Natural killer cell (primary cell): ENCODE results near the gene LRRC31. TPM values are rescaled to one million over a fixed set of nuclear protein-coding genes. Genes with fewer than 3 reads are reported as not detected.

ENCODE experiments used
- ATAC-seq, 3 donors: fragments of 150-1000 bp in 2 of 3; fragments of 200-7000 bp in 1 of 3; cut with Tn5 transposase; 1 replicate in 1 of 3; 2 replicates in 2 of 3; pipeline ENCODE4 v1.10.0; 2021; ENCODE audit warnings: mild to moderate bottlenecking in 2 of 3, moderate library complexity in 2 of 3
- DNase-seq, 2 donors: peaks; one replicate each; pipeline versions ENCODE4 v3.0.0 to v3.0.0-alpha.2; 2013 to 2021; ENCODE audit warnings: mixed read lengths in 1 of 2
- H3K27ac ChIP-seq: one replicate; pipeline ENCODE4 v1.5.1; 2013; ENCODE audit warnings: mild to moderate bottlenecking, low read length
- H3K27me3 ChIP-seq: one replicate; pipeline ENCODE4 v1.6.1; 2013; ENCODE audit warnings: low read length; ENCODE audit not compliant: control insufficient read depth, insufficient read depth
- H3K36me3 ChIP-seq: one replicate; pipeline ENCODE4 v1.6.1; 2013; ENCODE audit warnings: low read length; ENCODE audit not compliant: control insufficient read depth, insufficient read depth
- H3K4me1 ChIP-seq: one replicate; pipeline ENCODE4 v1.6.1; 2013; ENCODE audit warnings: low read length; ENCODE audit not compliant: control insufficient read depth, insufficient read depth
- H3K4me3 ChIP-seq: one replicate; pipeline ENCODE4 v1.5.1; 2013; ENCODE audit warnings: low read length
- H3K9me3 ChIP-seq: one replicate; pipeline ENCODE4 v1.6.1; 2013; ENCODE audit warnings: low read length; ENCODE audit not compliant: control insufficient read depth, insufficient read depth
- H3K27ac Mint-ChIP-seq, 2 donors: one replicate each; pipeline ENCODE4 v1.8.0; 2022; ENCODE audit warnings: mild to moderate bottlenecking in 2 of 2, mixed read lengths in 2 of 2, moderate library complexity in 1 of 2
- H3K27me3 Mint-ChIP-seq, 2 donors: one replicate each; pipeline ENCODE4 v1.8.0; 2022; ENCODE audit warnings: low read depth in 2 of 2, mixed read lengths in 2 of 2
- H3K36me3 Mint-ChIP-seq: one replicate; pipeline ENCODE4 v1.8.0; 2022; ENCODE audit warnings: mixed read lengths
- H3K4me1 Mint-ChIP-seq, 2 donors: one replicate each; pipeline ENCODE4 v1.8.0; 2022; ENCODE audit warnings: mixed read lengths in 2 of 2
- H3K4me3 Mint-ChIP-seq: one replicate; pipeline ENCODE4 v1.8.0; 2022; ENCODE audit warnings: mild to moderate bottlenecking, moderate library complexity, mixed read lengths
- H3K9me3 Mint-ChIP-seq, 2 donors: one replicate each; pipeline ENCODE4 v1.8.0; 2022; ENCODE audit warnings: mixed read lengths in 2 of 2
- CTCF ChIP-seq: fragments of 200-600 bp; IDR thresholded peaks from one replicate; pipeline ENCODE4 v1.8.0; 2022; ENCODE audit warnings: antibody characterized with exemption
- whole genome bisulfite sequencing: methylation state at CpG from one replicate; pipeline ENCODE4 v1.1.7; 2013; ENCODE audit warnings: missing lambda C conversion rate; ENCODE audit not compliant: insufficient coverage; 5-methylcytosine and 5-hydroxymethylcytosine counted together
- intact Hi-C: fragments of 100-400 bp; cut with micrococcal nuclease; formaldehyde crosslinking; loops from one replicate; pipeline ENCODE4 v1.14.2; 2022
- total RNA-seq, 4 donors: library from RNA; stranded (reverse); fragments of 120-200 nt in 1 of 4; gene quantifications; one replicate each; pipeline versions ENCODE4 v1.2.3 to v1.2.4, GENCODE V29; 2013 to 2022

Gene LRRC31
- total RNA-seq = not detected
- total RNA-seq (2013) = not detected

- H3K27ac ChIP-seq = no peak within 1 kb of the TSS
- no peaks in the 10 kb centered on the region for H3K27me3 ChIP-seq
- no peaks in the 10 kb centered on the region for H3K9me3 ChIP-seq
- ATAC-seq (no peak), DNase-seq (no peak)
- no peaks in the 10 kb centered on the region for H3K36me3 ChIP-seq
- H3K36me3 Mint-ChIP-seq = no peaks in the 10 kb centered on the region
- no peak within 1 kb of the TSS for H3K4me3 ChIP-seq
- intact Hi-C loops = no loop called here
- H3K4me1 Mint-ChIP-seq = peaks cover 4% of the 10 kb centered on the region in 2 donors
- no peaks in the 10 kb centered on the region for H3K9me3 Mint-ChIP-seq
- H3K27me3 Mint-ChIP-seq = peaks cover 5 to 11% of the 10 kb centered on the region in 2 donors
- no peak within 1 kb of the TSS for H3K27ac Mint-ChIP-seq
- H3K4me1 ChIP-seq = no peaks in the 10 kb centered on the region
- TF ChIP-seq CTCF = no peak
- no peak within 1 kb of the TSS for H3K4me3 Mint-ChIP-seq
- 91% methylated on average over 1 of the region's 2 CpGs for WGBS
These were observed at the start of gene LRRC31 for GRCh38 chr3:169869484-169870220. LRRC31 (minus strand) TSS chr3:169869935; CDS start chr3:169869807, 128 bp downstream.

- Mint-ChIP-seq H3K4me3 (no peak overlapping the region), H3K27ac (no peak overlapping the region), H3K36me3 (no peaks in the 10 kb centered on the region), H3K9me3 (no peaks in the 10 kb centered on the region), H3K27me3 (peaks cover 0 to 2% of the 10 kb centered on the region in 2 donors), H3K4me1 (no peaks in the 10 kb centered on the region)
- Histone ChIP-seq H3K27ac (no peak overlapping the region), H3K4me3 (no peak overlapping the region), H3K4me1 (no peaks in the 10 kb centered on the region), H3K36me3 (no peaks in the 10 kb centered on the region), H3K27me3 (no peaks in the 10 kb centered on the region), H3K9me3 (no peaks in the 10 kb centered on the region)
- intact Hi-C loops = no loop called here
- no peak for ATAC-seq
- 90% methylated on average over 2 of the region's 2 CpGs for WGBS
- DNase-seq = no peak
- no peak for TF ChIP-seq CTCF
These were observed 44.6 kb upstream of the LRRC31 start for GRCh38 chr3:169914321-169914720.

GRCh38 chr3:169913323-169913722, 43.6 kb upstream of the LRRC31 start:
- Histone ChIP-seq H3K36me3 (no peaks in the 10 kb centered on the region), H3K9me3 (no peaks in the 10 kb centered on the region), H3K27ac (no peak overlapping the region), H3K4me3 (no peak overlapping the region), H3K27me3 (no peaks in the 10 kb centered on the region), H3K4me1 (no peaks in the 10 kb centered on the region)
- H3K4me1 Mint-ChIP-seq = no peaks in the 10 kb centered on the region
- no peaks in the 10 kb centered on the region for H3K9me3 Mint-ChIP-seq
- no peak for TF ChIP-seq CTCF
- DNase-seq (no peak), ATAC-seq (no peak)
- intact Hi-C loops = no loop called here
- peaks cover 0 to 2% of the 10 kb centered on the region in 2 donors for H3K27me3 Mint-ChIP-seq
- H3K27ac Mint-ChIP-seq = no peak overlapping the region
- WGBS = 94% methylated on average over 3 of the region's 3 CpGs
- no peak overlapping the region for H3K4me3 Mint-ChIP-seq
- H3K36me3 Mint-ChIP-seq = no peaks in the 10 kb centered on the region

GRCh38 chr3:169911272-169911671, 41.5 kb upstream of the LRRC31 start, which contains the start of gene SAMD7:
SAMD7 (plus strand) TSS chr3:169911572; CDS start chr3:169919499, 7,927 bp downstream.
- Histone ChIP-seq H3K4me1 (no peaks in the 10 kb centered on the region), H3K9me3 (no peaks in the 10 kb centered on the region), H3K27me3 (no peaks in the 10 kb centered on the region), H3K4me3 (no peak within 1 kb of the TSS), H3K36me3 (no peaks in the 10 kb centered on the region), H3K27ac (no peak within 1 kb of the TSS)
- no peak within 1 kb of the TSS for H3K27ac Mint-ChIP-seq
- no peaks in the 10 kb centered on the region for H3K4me1 Mint-ChIP-seq
- H3K27me3 Mint-ChIP-seq = peaks cover 0 to 2% of the 10 kb centered on the region in 2 donors
- H3K36me3 Mint-ChIP-seq = no peaks in the 10 kb centered on the region
- no peak within 1 kb of the TSS for H3K4me3 Mint-ChIP-seq
- WGBS = no CpG with 5 or more reads among the region's 1 CpG
- H3K9me3 Mint-ChIP-seq = no peaks in the 10 kb centered on the region
- intact Hi-C loops = no loop called here
- no peak for DNase-seq
- no peak for TF ChIP-seq CTCF
- ATAC-seq = no peak
